ENCODE results near the gene FAF1.

The FAF1 gene

DNA sequence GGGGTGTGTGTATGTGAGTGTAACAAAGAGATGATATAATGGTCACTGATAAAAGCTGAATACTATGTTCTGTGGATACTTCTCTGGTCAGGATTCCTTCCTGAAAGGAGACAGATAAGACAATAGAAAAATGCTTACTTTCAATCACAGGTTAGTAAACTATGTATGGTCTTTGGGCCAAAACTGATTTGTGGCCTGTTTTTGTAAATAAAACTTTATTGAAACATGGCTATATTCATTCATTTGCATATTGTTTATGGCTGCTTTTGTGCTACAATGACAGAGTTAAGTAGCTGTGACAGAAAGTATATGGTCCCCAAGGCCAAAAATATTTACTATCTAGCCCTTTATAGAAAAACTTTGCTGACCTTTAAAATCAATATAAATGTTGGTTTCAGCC, 454.6 kb downstream of the FAF1 start:
- Mint-ChIP-seq H3K4me3 (no peak overlapping the region), H3K9me3 (peaks cover 25% of the 10 kb centered on the region), H3K27me3 (no peaks in the 10 kb centered on the region), H3K36me3 (ENCODE audit: low read depth) (peaks cover 60% of the 10 kb centered on the region), H3K4me1 (no peaks in the 10 kb centered on the region), H3K27ac (no peak overlapping the region)
- DNase-seq (no peak), ATAC-seq (no peak)

DNA sequence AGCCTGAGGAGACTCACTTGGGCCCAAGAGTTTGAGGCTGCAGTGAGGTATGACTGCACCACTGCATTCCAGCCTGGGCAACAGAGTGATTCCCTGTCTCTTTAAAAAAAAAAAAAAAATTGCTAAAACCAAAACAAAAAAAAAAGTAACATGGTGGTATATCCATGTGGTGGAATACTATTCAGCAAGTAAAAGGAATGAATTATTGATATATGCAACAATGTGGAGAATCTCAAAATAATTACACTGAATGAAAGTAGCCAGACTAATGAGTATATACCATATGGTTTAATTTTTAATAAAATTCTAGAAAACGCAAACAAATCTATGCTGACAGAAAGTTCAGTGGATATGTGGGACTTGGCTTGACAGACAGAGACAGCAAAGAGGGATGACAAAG, 456.6 kb downstream of the FAF1 start:
- H3K36me3 Mint-ChIP-seq (ENCODE audit: low read depth): peaks cover 68% of the 10 kb centered on the region
- H3K27me3 Mint-ChIP-seq: no peaks in the 10 kb centered on the region
- peaks cover 25% of the 10 kb centered on the region for H3K9me3 Mint-ChIP-seq

DNA sequence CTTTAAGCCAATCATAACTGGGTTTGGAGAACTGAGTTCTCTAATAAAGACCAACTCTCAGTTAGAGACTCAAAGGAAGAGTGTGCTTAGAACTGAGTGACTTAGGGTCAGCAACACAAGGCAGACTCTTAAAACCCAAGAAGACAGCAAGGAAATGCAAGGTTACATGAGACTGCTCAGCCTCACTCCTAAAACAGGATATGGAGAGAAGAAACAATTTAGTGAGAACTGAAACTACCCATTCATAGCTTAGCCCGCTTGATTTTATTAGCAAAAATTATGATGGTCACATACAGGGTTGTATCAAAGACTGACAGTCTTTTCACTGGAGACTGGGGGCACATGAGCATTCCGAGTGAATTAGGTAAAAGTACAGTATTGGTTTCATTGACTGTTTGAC, 457.9 kb downstream of the FAF1 start:
- H3K36me3 Mint-ChIP-seq (ENCODE audit: low read depth): peaks cover 67% of the 10 kb centered on the region
- no peaks in the 10 kb centered on the region for H3K4me1 Mint-ChIP-seq

More for the DNA sequence above, 456.6 kb downstream of the FAF1 start:
- Mint-ChIP-seq H3K27ac (no peak overlapping the region), H3K4me3 (no peak overlapping the region), H3K4me1 (no peaks in the 10 kb centered on the region)
- ATAC-seq: no peak
- no peak for DNase-seq

DNA sequence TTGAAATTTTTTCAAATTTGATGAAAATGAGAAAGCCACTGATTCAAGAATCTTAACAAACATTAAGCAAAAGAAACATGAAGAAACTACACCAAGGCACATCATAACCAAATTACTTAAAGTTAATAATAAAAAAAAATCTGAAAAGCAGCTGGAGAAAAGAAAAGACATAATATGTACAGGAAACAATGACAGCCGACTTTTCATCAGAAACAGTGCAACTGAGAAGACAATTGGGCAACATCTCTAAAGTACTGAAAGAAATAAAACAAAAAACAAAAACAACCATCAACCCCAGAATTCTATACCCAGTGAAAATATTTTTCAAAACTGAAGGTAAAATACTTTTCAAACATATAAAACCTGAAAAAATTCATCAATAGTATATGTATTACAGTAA, 463.1 kb downstream of the FAF1 start:
- H3K36me3 Mint-ChIP-seq (ENCODE audit: low read depth): peaks cover 50% of the 10 kb centered on the region
- ATAC-seq: no peak

More for the DNA sequence above, 457.9 kb downstream of the FAF1 start:
- DNase-seq (no peak), ATAC-seq (no peak)
- no peak overlapping the region for H3K27ac Mint-ChIP-seq
- H3K9me3 Mint-ChIP-seq: peaks cover 24% of the 10 kb centered on the region
- H3K4me3 Mint-ChIP-seq: no peak overlapping the region
- no peaks in the 10 kb centered on the region for H3K27me3 Mint-ChIP-seq

DNA sequence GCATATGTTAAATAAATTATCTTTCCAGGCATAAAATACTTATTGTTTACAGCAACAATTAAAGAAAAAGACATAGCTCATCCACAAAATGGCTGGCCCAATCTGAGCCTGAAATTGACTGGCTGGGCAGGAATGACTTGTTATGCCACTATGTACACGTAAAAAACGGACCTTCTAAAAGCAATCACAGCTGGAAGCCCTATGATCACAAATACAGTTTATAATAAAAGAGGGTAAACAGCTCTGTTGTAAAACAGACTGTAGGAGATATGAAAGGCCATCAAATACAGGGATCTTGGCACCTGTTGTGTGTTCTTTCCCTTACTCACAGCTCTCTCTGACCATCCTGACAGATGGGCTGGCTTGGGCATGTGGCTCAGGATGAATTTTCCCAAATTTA, 466.4 kb downstream of the FAF1 start:
- Mint-ChIP-seq H3K4me3 (no peak overlapping the region), H3K9me3 (peaks cover 9% of the 10 kb centered on the region), H3K27me3 (no peaks in the 10 kb centered on the region), H3K36me3 (ENCODE audit: low read depth) (peaks cover 54% of the 10 kb centered on the region), H3K27ac (no peak overlapping the region), H3K4me1 (peaks cover 14% of the 10 kb centered on the region)
- DNase-seq (no peak), ATAC-seq (no peak)

More for the DNA sequence above, 463.1 kb downstream of the FAF1 start:
- Mint-ChIP-seq H3K27me3 (no peaks in the 10 kb centered on the region), H3K4me1 (peaks cover 2% of the 10 kb centered on the region), H3K27ac (no peak overlapping the region), H3K4me3 (no peak overlapping the region), H3K9me3 (peaks cover 9% of the 10 kb centered on the region)
- DNase-seq: no peak

DNA sequence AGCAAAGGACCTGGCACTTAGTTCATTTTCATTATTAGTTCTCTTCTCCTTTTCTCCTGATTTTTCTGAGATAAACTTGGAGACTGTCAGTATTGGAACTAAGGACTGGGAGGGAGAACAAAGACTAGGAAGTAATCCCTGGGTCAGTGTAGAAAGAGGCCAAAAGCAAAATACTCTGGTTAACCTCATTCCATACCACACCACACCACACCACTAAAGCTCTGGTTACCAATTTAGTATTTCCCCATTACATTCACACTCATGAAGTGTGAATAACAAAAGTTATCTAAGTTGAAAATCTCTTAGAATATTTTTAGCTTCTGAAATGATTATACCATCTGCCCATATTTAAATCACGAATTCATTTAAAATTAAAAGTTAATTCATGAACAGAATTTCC, 467.9 kb downstream of the FAF1 start:
- Mint-ChIP-seq H3K4me1 (peaks cover 14% of the 10 kb centered on the region), H3K9me3 (peaks cover 4% of the 10 kb centered on the region), H3K27me3 (no peaks in the 10 kb centered on the region), H3K27ac (no peak overlapping the region), H3K36me3 (ENCODE audit: low read depth) (peaks cover 47% of the 10 kb centered on the region), H3K4me3 (no peak overlapping the region)
- DNase-seq (no peak), ATAC-seq (no peak)

DNA sequence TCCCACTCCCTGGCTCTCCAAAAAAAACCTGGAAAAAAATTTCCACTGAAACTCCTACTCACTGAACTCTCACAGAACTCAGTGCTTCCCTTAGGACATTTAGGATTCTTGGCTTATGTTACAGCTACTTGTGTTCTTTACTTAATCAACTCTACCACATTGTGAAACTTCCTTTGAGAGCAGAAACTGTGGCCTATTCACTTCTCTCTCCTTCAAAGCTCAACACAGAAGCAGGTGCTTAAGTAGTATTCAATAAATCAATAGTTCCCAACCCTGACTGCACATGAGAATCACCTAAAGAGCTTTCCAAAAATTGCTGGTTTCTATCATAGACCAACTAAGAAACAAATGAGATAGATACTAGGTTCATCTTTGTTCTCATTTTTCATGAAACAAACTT, 468.9 kb downstream of the FAF1 start:
- peaks cover 2% of the 10 kb centered on the region for H3K9me3 Mint-ChIP-seq
- ATAC-seq (no peak), DNase-seq (no peak)
- peaks cover 42% of the 10 kb centered on the region for H3K36me3 Mint-ChIP-seq (ENCODE audit: low read depth)
- peak overlapping the region; percentile 74 for H3K27ac Mint-ChIP-seq
- H3K4me1 Mint-ChIP-seq: peaks cover 14% of the 10 kb centered on the region
- no peak overlapping the region for H3K4me3 Mint-ChIP-seq
- H3K27me3 Mint-ChIP-seq: no peaks in the 10 kb centered on the region

DNA sequence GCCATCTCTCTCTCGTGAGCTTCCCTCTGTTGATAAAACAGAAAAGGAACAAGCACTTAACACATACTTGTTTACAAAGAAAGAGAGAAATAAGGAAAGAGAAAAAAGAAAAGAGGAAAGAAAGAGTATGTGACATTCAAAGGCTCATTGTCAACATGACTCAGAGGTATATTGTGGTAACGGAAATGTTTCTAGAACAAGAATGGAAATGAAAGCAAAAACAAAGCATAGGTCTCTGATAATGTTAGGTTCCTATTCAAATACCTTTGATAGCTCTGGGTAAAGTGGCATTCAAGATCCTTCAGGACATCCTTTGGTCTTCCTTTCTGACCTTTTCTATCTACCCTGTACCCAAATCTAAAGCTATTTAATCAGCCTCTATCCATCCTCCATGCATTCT, 469.4 kb downstream of the FAF1 start:
- Mint-ChIP-seq H3K9me3 (no peaks in the 10 kb centered on the region), H3K27me3 (no peaks in the 10 kb centered on the region), H3K4me1 (peaks cover 14% of the 10 kb centered on the region), H3K36me3 (ENCODE audit: low read depth) (peaks cover 41% of the 10 kb centered on the region), H3K27ac (peak overlapping the region; percentile 74), H3K4me3 (no peak overlapping the region)
- ATAC-seq: peak; percentile 92
- no peak for DNase-seq

DNA sequence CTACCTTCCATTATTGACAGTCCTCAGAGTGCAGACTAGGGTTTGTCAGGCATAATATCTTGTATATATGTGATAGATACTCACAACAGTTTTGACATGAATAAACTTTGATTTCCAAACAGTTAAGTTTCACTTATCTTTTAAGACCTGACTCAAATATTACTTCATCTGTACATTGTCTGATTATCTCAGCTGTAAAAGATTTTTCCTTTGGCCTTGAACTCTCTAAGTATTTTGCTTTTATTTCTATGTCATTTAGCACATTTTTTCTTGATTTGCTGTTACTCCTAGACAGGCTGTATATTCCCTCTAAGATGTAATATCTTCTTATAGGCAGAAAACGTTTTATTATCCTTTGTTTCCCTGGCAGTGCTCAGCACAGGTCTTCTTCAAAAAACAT, 471.2 kb downstream of the FAF1 start:
- Mint-ChIP-seq H3K27ac (no peak overlapping the region), H3K4me3 (no peak overlapping the region), H3K27me3 (no peaks in the 10 kb centered on the region), H3K4me1 (peaks cover 14% of the 10 kb centered on the region), H3K36me3 (ENCODE audit: low read depth) (peaks cover 38% of the 10 kb centered on the region), H3K9me3 (no peaks in the 10 kb centered on the region)
- DNase-seq (no peak), ATAC-seq (no peak)

DNA sequence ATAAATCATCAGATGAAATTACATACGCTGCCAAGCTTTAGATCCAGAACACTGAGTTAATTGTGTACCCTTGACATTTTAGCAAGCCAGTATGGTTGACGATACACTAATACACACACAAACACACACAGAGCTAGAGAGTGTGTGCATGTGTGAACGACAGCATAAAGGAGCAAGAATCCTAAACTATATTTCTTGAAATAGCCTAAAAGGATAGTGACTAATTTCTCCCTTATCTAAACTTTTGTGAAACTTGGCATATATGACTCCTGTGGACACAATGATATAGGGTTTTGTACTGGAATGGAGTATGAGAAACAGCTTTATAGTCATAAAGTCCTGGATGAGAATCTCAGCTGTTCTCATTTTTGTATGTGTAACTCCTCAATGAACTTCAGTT, 471.7 kb downstream of the FAF1 start:
- Mint-ChIP-seq H3K9me3 (no peaks in the 10 kb centered on the region), H3K27ac (no peak overlapping the region), H3K27me3 (no peaks in the 10 kb centered on the region), H3K36me3 (ENCODE audit: low read depth) (peaks cover 36% of the 10 kb centered on the region), H3K4me1 (peaks cover 14% of the 10 kb centered on the region), H3K4me3 (no peak overlapping the region)
- DNase-seq: no peak
- ATAC-seq: no peak

DNA sequence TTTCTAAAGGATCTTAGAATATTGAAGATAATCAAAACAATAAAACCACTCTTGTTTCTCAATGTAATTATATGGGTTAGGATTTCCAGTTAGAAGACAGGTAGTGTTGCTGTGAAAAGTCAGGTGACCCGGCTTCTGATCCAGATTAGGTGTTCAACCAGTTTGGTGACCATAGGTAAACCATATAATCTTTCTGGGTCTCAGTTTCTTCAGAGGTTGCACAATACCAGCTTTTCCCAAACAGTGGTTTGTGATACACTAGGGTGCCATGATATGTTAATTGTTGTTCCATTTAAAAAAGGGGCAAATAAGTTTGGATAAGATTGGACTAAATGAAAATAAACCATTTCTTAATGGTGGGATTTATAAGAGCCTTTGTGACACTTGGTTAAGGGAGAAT, 472.3 kb downstream of the FAF1 start:
- Mint-ChIP-seq H3K36me3 (ENCODE audit: low read depth) (peaks cover 36% of the 10 kb centered on the region), H3K27ac (no peak overlapping the region), H3K4me3 (no peak overlapping the region), H3K9me3 (no peaks in the 10 kb centered on the region), H3K27me3 (no peaks in the 10 kb centered on the region), H3K4me1 (peaks cover 14% of the 10 kb centered on the region)
- DNase-seq (no peak), ATAC-seq (no peak)

DNA sequence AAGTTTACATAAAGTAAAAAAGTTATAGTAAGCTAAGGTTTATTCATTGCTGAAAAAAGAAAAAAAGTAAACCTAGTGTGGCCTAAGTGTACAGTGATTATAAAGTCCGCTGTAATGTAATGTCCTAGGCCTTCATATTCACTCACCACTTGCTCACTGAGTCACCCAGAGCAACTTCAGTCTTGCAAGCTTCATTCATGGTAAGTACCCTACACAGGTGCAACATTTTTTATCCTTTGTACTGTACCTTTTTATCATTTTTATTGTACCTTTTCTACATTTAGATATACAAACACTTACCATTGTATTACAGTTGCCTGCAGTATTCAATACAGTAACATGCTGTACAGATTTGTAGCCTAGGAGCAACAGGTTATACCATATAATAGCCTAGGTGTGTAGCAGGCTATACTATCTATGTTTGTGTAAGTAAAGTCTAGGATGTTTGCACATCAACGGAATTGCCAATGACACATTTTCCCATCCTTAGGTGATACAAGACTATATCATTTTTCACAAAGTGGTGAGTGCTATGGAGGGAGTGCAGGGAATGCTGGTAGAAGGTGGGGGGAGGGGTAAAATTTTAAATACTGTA, 478.8 kb downstream of the FAF1 start:
- no peaks in the 10 kb centered on the region for H3K4me1 Mint-ChIP-seq
- ATAC-seq (no peak), DNase-seq (no peak)
- no peak overlapping the region for H3K27ac Mint-ChIP-seq
- H3K9me3 Mint-ChIP-seq: no peaks in the 10 kb centered on the region
- no peaks in the 10 kb centered on the region for H3K27me3 Mint-ChIP-seq
- H3K4me3 Mint-ChIP-seq: no peak overlapping the region
- peaks cover 10% of the 10 kb centered on the region for H3K36me3 Mint-ChIP-seq (ENCODE audit: low read depth)

DNA sequence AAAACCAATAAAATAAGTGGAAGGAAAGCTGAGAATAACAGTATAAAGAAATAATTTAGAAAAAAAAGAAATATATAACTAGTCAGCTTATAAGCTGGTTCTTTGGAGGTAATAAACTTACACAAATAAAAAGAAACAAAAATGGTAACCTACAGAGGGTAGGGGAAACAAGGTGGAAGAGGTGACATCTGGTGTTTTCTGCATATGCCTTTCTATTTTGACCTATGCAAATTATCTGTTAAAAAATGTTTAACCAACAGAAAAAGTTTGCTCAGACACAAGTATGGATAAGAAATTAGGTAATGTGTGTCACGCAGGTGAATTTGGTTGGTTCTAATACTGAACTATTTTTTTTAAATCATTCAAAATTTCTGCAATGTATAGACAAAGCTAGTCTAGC, 483.3 kb downstream of the FAF1 start:
- no peaks in the 10 kb centered on the region for H3K9me3 Mint-ChIP-seq
- ATAC-seq (no peak), DNase-seq (no peak)
- H3K4me1 Mint-ChIP-seq: no peaks in the 10 kb centered on the region
- no peaks in the 10 kb centered on the region for H3K27me3 Mint-ChIP-seq
- H3K27ac Mint-ChIP-seq: no peak overlapping the region
- H3K4me3 Mint-ChIP-seq: no peak overlapping the region
- H3K36me3 Mint-ChIP-seq (ENCODE audit: low read depth): peaks cover 21% of the 10 kb centered on the region

DNA sequence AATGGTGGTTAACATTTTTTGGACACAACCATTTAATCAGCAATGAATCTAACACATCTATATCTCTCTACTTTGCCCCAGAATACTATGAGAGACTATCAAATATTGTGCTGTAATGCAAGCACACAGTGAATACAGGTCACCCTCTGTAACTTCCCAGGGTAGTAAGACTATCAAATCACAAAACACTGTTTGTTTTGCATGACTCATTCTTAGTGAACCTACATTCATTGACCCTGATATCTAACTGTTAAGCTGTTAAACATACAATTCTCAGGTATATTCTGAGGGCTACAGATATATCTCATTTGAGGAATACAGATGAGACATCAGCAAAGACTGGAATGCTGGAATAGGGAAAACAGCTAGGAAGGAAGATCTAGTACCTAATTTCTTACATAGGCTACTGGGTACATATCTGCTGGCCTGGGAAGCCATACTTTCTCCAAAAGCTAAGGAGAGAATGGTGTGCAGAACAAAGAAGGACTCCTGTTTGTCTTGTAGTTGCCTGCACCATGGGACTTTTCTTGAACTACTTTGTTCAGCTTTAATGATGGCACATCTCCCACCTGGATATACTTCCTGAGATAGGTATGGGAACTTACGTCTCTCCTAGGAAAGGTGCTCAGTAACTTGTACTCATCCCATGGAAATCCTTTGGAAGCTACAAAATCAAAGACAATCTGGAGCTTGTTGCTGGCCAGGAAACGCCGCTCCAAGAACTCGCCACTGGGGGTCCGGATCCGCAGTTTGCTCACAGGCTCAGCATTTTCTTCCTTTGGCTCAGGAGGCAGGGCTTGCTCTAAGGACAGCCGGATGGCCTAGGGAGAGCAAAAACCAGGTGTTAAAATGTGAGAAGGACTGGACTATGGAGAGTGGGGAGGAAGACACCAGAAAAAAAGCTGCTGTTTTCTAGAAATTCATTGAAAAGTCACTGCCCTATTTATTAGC, 484.9 kb downstream of the FAF1 start:
- Mint-ChIP-seq H3K4me1 (no peaks in the 10 kb centered on the region), H3K36me3 (ENCODE audit: low read depth) (peaks cover 26% of the 10 kb centered on the region), H3K4me3 (no peak overlapping the region), H3K27me3 (no peaks in the 10 kb centered on the region), H3K9me3 (no peaks in the 10 kb centered on the region), H3K27ac (no peak overlapping the region)
- no peak for DNase-seq
- ATAC-seq: no peak

DNA sequence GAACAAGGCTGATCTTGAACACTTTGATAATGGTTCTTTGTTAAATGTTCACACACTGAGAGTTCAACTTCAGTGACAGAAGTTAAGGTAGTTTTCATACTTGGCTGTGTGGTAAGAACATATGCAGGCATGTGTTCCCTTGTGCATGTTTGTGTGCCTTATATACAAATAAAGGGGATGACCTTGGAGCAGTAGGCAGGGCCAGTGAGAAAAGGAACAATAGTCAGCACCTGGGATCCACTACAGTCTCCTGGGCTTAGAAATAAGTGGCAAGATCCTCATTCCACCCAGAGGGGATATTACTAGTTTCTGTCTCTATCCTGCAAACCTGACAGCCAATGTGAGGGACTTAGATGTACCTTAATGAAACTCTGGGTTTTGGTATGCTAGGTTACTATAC, 486.6 kb downstream of the FAF1 start:
- ATAC-seq (no peak), DNase-seq (no peak)
- Mint-ChIP-seq H3K27ac (no peak overlapping the region), H3K36me3 (ENCODE audit: low read depth) (peaks cover 30% of the 10 kb centered on the region), H3K4me1 (no peaks in the 10 kb centered on the region), H3K4me3 (no peak overlapping the region), H3K27me3 (no peaks in the 10 kb centered on the region), H3K9me3 (no peaks in the 10 kb centered on the region)

Data from activated naive CD8-positive, alpha-beta T cell treated with anti-CD3 and anti-CD28 coated beads, Interleukin-2, amount 50 U/mL, for 24 hours (primary cell).